K562 (cell line): ENCODE data around the gene DGUOK. TPM values are rescaled to one million over a fixed set of nuclear protein-coding genes. Genes with fewer than 3 reads are reported as not detected.

ENCODE experiments used
- BRCA1 ChIP-seq, 2 experiments: fragments of 450-650 bp in 1 of 2; sonication (generic) in 1 of 2; formaldehyde crosslinking in 1 of 2; IDR thresholded peaks; 2 replicates each; pipeline versions ENCODE4 v1.5.0 to v1.6.1; 2017 to 2020; ENCODE audit warnings: mild to moderate bottlenecking in 1 of 2, missing genetic modification reagents in 1 of 2
- ETV1 ChIP-seq: fragments of 450-650 bp; conservative IDR thresholded peaks from 2 replicates; pipeline ENCODE4 v1.6.1; 2016; ENCODE audit warnings: missing genetic modification characterization, control low read depth, low read depth, missing compliant biosample characterization
- GABPA ChIP-seq: fragments of 200-800 bp; sonication (Bioruptor generic); conservative IDR thresholded peaks from 2 replicates; pipeline ENCODE4 v1.6.1; 2016; ENCODE audit warnings: low read depth, missing genetic modification characterization, missing compliant biosample characterization
- HNRNPLL ChIP-seq: fragments of 200-400 bp; formaldehyde crosslinking; IDR thresholded peaks from 2 replicates; pipeline ENCODE4 v1.6.1; 2017; ENCODE audit warnings: low read length, low read depth, mild to moderate bottlenecking; ENCODE audit not compliant: poor library complexity, severe bottlenecking
- KDM1A ChIP-seq, 2 experiments: fragments of 450-650 bp; IDR thresholded peaks; 2 replicates each; pipeline ENCODE4 v1.6.1; 2016; ENCODE audit warnings: mild to moderate bottlenecking in 2 of 2
- MIER1 ChIP-seq: fragments of 450-650 bp; IDR thresholded peaks from 2 replicates; pipeline ENCODE4 v1.6.1; 2016; ENCODE audit warnings: antibody characterized with exemption, mild to moderate bottlenecking, low read depth
- MYC ChIP-seq, 2 experiments: fragments of 250-450 bp in 1 of 2; sonication (Bioruptor Pico) in 1 of 2; IDR thresholded peaks; 2 replicates each; pipeline versions ENCODE4 v1.5.1 to v1.6.1; 2012 to 2021; ENCODE audit warnings: low read depth in 2 of 2, borderline replicate concordance in 1 of 2, improper control_type of control experiment in 1 of 2, low read length in 1 of 2, mild to moderate bottlenecking in 1 of 2, moderate library complexity in 1 of 2
- NR1H2 ChIP-seq: sonication (generic); formaldehyde crosslinking; IDR thresholded peaks from 2 replicates; pipeline ENCODE4 v1.4.0; 2020; ENCODE audit warnings: mild to moderate bottlenecking, missing genetic modification reagents
- PHF8 ChIP-seq: fragments of 200-600 bp; sonication (generic); IDR thresholded peaks from 2 replicates; pipeline ENCODE4 v1.6.1; 2012; ENCODE audit warnings: mixed run types, mild to moderate bottlenecking, inconsistent platforms, low read length, moderate library complexity, borderline replicate concordance
- POLR2AphosphoS5 ChIP-seq: IDR thresholded peaks from 2 replicates; pipeline ENCODE4 v1.6.1; 2011; ENCODE audit warnings: mild to moderate bottlenecking, low read depth, low read length, moderate library complexity; ENCODE audit not compliant: control insufficient read depth, insufficient read depth
- RAD51 ChIP-seq: fragments of 450-650 bp; IDR thresholded peaks from 2 replicates; pipeline ENCODE4 v1.7.1; 2016; ENCODE audit warnings: low read depth, mild to moderate bottlenecking, borderline replicate concordance
- SAP30 ChIP-seq: fragments of 200-600 bp; sonication (generic); IDR thresholded peaks from 2 replicates; pipeline ENCODE4 v1.6.1; 2012; ENCODE audit warnings: borderline replicate concordance, low read depth, mild to moderate bottlenecking, moderate library complexity, low read length, control low read depth, inconsistent platforms; ENCODE audit not compliant: insufficient read depth, poor library complexity, severe bottlenecking
- SIRT6 ChIP-seq: IDR thresholded peaks from one replicate; pipeline ENCODE4 v1.6.1; 2012; ENCODE audit warnings: low read depth, mild to moderate bottlenecking, control low read depth, inconsistent platforms, low read length, moderate library complexity
- SP2 ChIP-seq: IDR thresholded peaks from 2 replicates; pipeline ENCODE4 v1.6.1; 2011; ENCODE audit warnings: mild to moderate bottlenecking, low read depth, low read length, moderate library complexity; ENCODE audit not compliant: poor library complexity, severe bottlenecking; ENCODE audit errors: extremely low read depth
- STAG1 ChIP-seq: sonication (generic); formaldehyde crosslinking; IDR thresholded peaks from 2 replicates; pipeline ENCODE4 v1.5.0; 2020; ENCODE audit warnings: missing genetic modification reagents, borderline replicate concordance
- TFAM ChIP-seq: fragments of 250-450 bp; sonication (Bioruptor Pico); conservative IDR thresholded peaks from 2 replicates; pipeline ENCODE4 v1.5.0; 2021; ENCODE audit warnings: mild to moderate bottlenecking, moderate library complexity
- ZBTB49 ChIP-seq: sonication (generic); formaldehyde crosslinking; IDR thresholded peaks from 2 replicates; pipeline ENCODE4 v1.8.0; 2022; ENCODE audit warnings: missing genetic modification reagents, mild to moderate bottlenecking, borderline replicate concordance
- ZNF76 ChIP-seq: fragments of 250-450 bp; sonication (Bioruptor Pico); IDR thresholded peaks from 2 replicates; pipeline ENCODE4 v1.4.0; 2020; ENCODE audit warnings: mild to moderate bottlenecking, moderate library complexity, borderline replicate concordance
- polyA plus RNA-seq, 8 experiments: library from polyadenylated mRNA; depleted of rRNA in 4 of 8; stranded (reverse) in 5 of 8; unstranded in 3 of 8; fragments of >200 nt; fragmentation: Nextera tagmentation in 2 of 8; fragmentation: Illumina TruSeq in 1 of 8; extraction: Ambion mirVana in 2 of 8; extraction: Trizol in 1 of 8; gene quantifications; 2 replicates each; pipeline versions ENCODE4 v1.2.1 to v1.2.3, GENCODE V29; 2011 to 2014; ENCODE audit warnings: inconsistent platforms in 1 of 8, missing spikeins in 1 of 8
- total RNA-seq, 7 experiments: library from RNA; depleted of rRNA in 6 of 7; stranded (reverse); fragments of >200 nt in 6 of 7; fragmentation: Illumina TruSeq in 2 of 7; extraction: Trizol in 2 of 7; gene quantifications; 2 replicates each; pipeline versions ENCODE4 v1.2.1 to v1.2.3, GENCODE V29; 2011 to 2021; ENCODE audit warnings: low replicate concordance in 1 of 7
- TF ChIP-seq, protein P1 (sequence below): fragments of 250-450 bp; sonication (Bioruptor Pico); IDR thresholded peaks from 2 replicates; pipeline ENCODE4 v1.4.0; 2020; ENCODE audit warnings: borderline replicate concordance
- TF ChIP-seq, protein P2 (sequence below): conservative IDR thresholded peaks from 2 replicates; pipeline ENCODE4 v1.6.1; 2011; ENCODE audit warnings: low read depth, mild to moderate bottlenecking, low read length; ENCODE audit not compliant: control insufficient read depth
- TF ChIP-seq, protein P3 (sequence below): sonication (generic); formaldehyde crosslinking; IDR thresholded peaks from 2 replicates; pipeline ENCODE4 v1.8.1; 2023; ENCODE audit warnings: mild to moderate bottlenecking, missing genetic modification reagents, moderate library complexity

The DGUOK gene
- total and polyA plus RNA-seq, 9 of the 15 experiments (the other 6 are each of a cell fraction or from before 2014, with no cell fraction given): 67.0 to 288 (median 126) TPM

DNA sequence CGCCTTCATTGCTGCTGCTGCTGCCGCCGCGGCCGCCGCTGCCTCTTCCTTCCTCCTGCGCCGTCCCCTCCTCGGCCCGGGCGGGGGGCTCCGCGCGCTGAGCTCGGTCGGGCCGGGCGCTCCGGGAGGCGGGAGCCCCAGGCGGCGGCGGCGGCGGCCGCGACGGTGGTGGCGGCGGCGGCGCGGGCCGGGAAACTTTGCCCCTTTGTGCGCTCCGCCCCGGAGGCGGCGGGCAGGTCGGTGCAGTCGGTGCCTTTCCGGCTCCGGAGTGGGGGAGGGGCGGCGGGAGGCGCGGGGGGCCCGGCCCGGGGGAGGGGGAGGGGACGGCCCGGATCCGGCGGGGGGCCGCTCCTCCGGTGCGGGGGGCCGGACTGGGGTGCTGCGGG, 58.2 kb downstream of the DGUOK start (continued):
- no peak for TF ChIP-seq TFAM (CRISPR knock-in tag)
- TF ChIP-seq SP2: no peak
- no peak for TF ChIP-seq ETV1 (tag)
- TF ChIP-seq RAD51: no peak
- no peak for TF ChIP-seq BRCA1 (IDR thresholded peaks at IDR 0.05)
- TF ChIP-seq BRCA1 (CRISPR knock-in tag; IDR thresholded peaks at IDR 0.05): no peak
- TF ChIP-seq SAP30: peak; percentile 8
- TF ChIP-seq, protein P1, sequence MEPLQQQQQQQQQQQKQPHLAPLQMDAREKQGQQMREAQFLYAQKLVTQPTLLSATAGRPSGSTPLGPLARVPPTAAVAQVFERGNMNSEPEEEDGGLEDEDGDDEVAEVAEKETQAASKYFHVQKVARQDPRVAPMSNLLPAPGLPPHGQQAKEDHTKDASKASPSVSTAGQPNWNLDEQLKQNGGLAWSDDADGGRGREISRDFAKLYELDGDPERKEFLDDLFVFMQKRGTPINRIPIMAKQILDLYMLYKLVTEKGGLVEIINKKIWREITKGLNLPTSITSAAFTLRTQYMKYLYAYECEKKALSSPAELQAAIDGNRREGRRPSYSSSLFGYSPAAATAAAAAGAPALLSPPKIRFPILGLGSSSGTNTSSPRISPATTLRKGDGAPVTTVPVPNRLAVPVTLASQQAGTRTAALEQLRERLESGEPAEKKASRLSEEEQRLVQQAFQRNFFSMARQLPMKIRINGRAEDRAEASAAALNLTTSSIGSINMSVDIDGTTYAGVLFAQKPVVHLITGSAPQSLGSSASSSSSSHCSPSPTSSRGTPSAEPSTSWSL: no peak
- TF ChIP-seq PHF8: peak; percentile 35; the same call in 1 of the 2 replicates
- no peak for TF ChIP-seq NR1H2 (CRISPR knock-in tag)
- TF ChIP-seq, protein P2, sequence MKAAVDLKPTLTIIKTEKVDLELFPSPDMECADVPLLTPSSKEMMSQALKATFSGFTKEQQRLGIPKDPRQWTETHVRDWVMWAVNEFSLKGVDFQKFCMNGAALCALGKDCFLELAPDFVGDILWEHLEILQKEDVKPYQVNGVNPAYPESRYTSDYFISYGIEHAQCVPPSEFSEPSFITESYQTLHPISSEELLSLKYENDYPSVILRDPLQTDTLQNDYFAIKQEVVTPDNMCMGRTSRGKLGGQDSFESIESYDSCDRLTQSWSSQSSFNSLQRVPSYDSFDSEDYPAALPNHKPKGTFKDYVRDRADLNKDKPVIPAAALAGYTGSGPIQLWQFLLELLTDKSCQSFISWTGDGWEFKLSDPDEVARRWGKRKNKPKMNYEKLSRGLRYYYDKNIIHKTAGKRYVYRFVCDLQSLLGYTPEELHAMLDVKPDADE: no peak
- TF ChIP-seq STAG1 (CRISPR knock-in tag): no peak
- TF ChIP-seq HNRNPLL: no peak
- TF ChIP-seq KDM1A (IDR thresholded peaks at IDR 0.05): no peak
- TF ChIP-seq, protein P3, sequence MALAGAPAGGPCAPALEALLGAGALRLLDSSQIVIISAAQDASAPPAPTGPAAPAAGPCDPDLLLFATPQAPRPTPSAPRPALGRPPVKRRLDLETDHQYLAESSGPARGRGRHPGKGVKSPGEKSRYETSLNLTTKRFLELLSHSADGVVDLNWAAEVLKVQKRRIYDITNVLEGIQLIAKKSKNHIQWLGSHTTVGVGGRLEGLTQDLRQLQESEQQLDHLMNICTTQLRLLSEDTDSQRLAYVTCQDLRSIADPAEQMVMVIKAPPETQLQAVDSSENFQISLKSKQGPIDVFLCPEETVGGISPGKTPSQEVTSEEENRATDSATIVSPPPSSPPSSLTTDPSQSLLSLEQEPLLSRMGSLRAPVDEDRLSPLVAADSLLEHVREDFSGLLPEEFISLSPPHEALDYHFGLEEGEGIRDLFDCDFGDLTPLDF (CRISPR knock-in tag): no peak
- TF ChIP-seq GABPA (tag): peak; percentile 70
- TF ChIP-seq MYC (IDR thresholded peaks at IDR 0.05; ENCODE audit: low read depth, low read length): no peak
- TF ChIP-seq MYC (CRISPR knock-in tag; IDR thresholded peaks at IDR 0.05; ENCODE audit: borderline replicate concordance, low read depth): no peak
- no peak for TF ChIP-seq ZBTB49 (CRISPR knock-in tag)
- TF ChIP-seq POLR2AphosphoS5: peak; percentile 46; the same call in 1 of the 2 replicates
- TF ChIP-seq ZNF76 (CRISPR knock-in tag): no peak
- TF ChIP-seq SIRT6: no peak
- TF ChIP-seq MIER1: no peak
